SK-N-MC (cell line): ENCODE data around the gene CLRN3.

Experiments used
- EZH2 ChIP-seq: fragments of 200-600 bp; sonication (generic); IDR thresholded peaks from one replicate; pipeline ENCODE4 v1.6.1; 2017; ENCODE audit warnings: antibody characterized with exemption
- FOXP2 ChIP-seq: optimal IDR thresholded peaks from 2 replicates; pipeline ENCODE3; 2011; ENCODE audit warnings: mild to moderate bottlenecking, moderate library complexity; ENCODE audit not compliant: insufficient read depth; ENCODE audit errors: extremely low read length, control extremely low read depth
- POLR2AphosphoS5 ChIP-seq: IDR thresholded peaks from 2 replicates; pipeline ENCODE4 v1.6.1; 2012; ENCODE audit warnings: mild to moderate bottlenecking, low read depth, low read length, borderline replicate concordance

DNA sequence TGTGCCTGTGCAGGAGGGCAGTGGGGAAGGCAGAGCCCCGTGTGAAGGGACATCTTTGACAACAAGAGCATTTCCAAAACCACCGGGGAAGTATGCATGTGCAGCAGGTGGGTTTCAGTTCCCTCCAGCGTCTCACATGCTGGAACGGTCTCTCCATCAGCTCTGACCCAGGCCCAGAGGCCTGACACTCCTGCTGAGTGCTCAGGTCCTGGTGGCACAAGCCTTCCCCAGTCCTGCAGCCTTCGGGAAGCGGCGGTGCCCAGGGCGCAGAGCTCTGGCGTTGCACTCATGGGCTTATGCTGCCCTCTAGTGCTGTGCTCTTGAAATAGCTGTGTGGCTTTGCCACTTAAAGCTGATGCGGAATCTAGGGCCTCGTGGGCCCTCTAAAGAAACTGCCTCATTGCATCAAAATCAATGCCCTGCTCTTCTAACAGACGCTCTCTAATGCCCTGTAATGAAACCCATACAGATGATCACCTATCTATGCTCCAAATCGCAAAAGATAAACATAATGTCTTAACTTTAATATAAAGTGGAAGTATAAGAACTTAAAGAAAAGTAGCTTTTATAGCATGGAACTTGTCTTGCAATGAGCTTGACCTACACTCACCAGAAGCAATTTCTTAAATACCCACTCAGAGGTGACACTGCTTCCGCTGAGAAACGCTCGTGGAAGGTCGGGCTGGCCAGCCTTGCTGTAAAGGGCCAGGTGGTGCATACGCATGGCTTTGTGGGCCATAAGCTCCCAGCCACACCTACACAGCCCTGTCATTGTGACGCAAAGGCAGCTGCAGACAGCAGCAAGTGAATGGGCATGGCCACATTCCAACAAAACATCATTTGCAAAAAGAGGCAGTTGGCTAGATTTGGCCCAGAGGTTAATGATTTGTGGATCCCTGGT lies 38.6 kb downstream of the CLRN3 start:
- TF ChIP-seq EZH2 (no peak), FOXP2 (no peak), POLR2AphosphoS5 (no peak)
